Measurements from ENCODE around the gene MRPL58. TPM values are rescaled to one million over a fixed set of nuclear protein-coding genes. Genes with fewer than 3 reads are reported as not detected.
A peak's percentile ranks its signal among the peaks of the same experiment; 100 is the strongest.
"Not testable (repeated sequence)": the region's sequence is repeated elsewhere in the genome, so short reads cannot be mapped to it uniquely, and the experiment has no call there.

MRPL58 gene
- 10 to 100 TPM; 70.8 to 82.5 (median 81.1) TPM for total RNA-seq

GRCh38 chr17:75012346-75013091 is at the start of gene MRPL58:
MRPL58 (plus strand) TSS chr17:75012670; CDS start chr17:75012687, 17 bp downstream.
- peak; percentile 74 for DNase-seq
- H3K4me1 Mint-ChIP-seq (ENCODE audit: low read depth) = peaks cover 36% of the 10 kb centered on the region
- peak within 1 kb of the TSS; percentile 96 for H3K4me3 Mint-ChIP-seq
- ATAC-seq = peak; percentile 97
- no peaks in the 10 kb centered on the region for H3K9me3 Mint-ChIP-seq
- no peaks in the 10 kb centered on the region for H3K27me3 Mint-ChIP-seq (ENCODE audit: low read depth)
- H3K36me3 Mint-ChIP-seq (ENCODE audit: insufficient read depth) = peaks cover 15% of the 10 kb centered on the region

- H3K27me3 Mint-ChIP-seq (ENCODE audit: low read depth) = no peaks in the 10 kb centered on the region
- H3K4me1 Mint-ChIP-seq (ENCODE audit: low read depth) = peaks cover 2% of the 10 kb centered on the region
- H3K4me3 Mint-ChIP-seq = no peak overlapping the region
- no peak for DNase-seq
- H3K36me3 Mint-ChIP-seq (ENCODE audit: insufficient read depth) = no peaks in the 10 kb centered on the region
- ATAC-seq = no peak
- H3K9me3 Mint-ChIP-seq = no peaks in the 10 kb centered on the region
Observed at GRCh38 chr17:74963656-74964055, 48.8 kb upstream of the MRPL58 start.

GRCh38 chr17:74964246-74964761 is 48.2 kb upstream of the MRPL58 start:
- H3K4me3 Mint-ChIP-seq = no peak overlapping the region
- no peaks in the 10 kb centered on the region for H3K27me3 Mint-ChIP-seq (ENCODE audit: low read depth)
- DNase-seq (no peak), ATAC-seq (no peak)
- H3K9me3 Mint-ChIP-seq = no peaks in the 10 kb centered on the region
- peaks cover 2% of the 10 kb centered on the region for H3K4me1 Mint-ChIP-seq (ENCODE audit: low read depth)
- H3K36me3 Mint-ChIP-seq (ENCODE audit: insufficient read depth) = no peaks in the 10 kb centered on the region

GRCh38 chr17:74964988-74965622 is 47.4 kb upstream of the MRPL58 start:
- DNase-seq (no peak), ATAC-seq (no peak)
- no peak overlapping the region for H3K4me3 Mint-ChIP-seq
- H3K9me3 Mint-ChIP-seq = no peaks in the 10 kb centered on the region
- no peaks in the 10 kb centered on the region for H3K27me3 Mint-ChIP-seq (ENCODE audit: low read depth)
- no peaks in the 10 kb centered on the region for H3K36me3 Mint-ChIP-seq (ENCODE audit: insufficient read depth)
- H3K4me1 Mint-ChIP-seq (ENCODE audit: low read depth) = peaks cover 2% of the 10 kb centered on the region

DNA sequence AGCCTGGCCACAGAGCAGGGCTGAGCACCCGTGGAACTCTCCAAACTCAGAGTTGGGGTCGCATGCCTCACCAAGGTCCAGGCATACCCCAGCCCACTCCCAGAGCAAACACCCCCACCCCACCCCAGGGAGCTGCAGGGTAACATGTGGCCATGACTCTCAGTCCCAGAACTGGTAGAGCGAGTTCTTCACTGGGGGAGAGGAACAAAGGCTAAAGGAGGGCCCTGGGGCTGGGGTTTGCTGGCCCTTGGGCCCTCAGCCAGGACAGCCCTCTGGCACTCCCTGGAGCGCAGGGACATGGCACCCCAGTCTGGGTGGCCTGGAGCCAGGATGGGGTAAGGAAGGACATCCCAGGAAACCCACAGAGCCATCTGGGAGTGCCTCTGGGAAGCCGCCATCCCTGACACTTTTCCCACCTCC is 44.1 kb upstream of the MRPL58 start:
- peaks cover 9% of the 10 kb centered on the region for H3K27me3 Mint-ChIP-seq (ENCODE audit: low read depth)

DNA sequence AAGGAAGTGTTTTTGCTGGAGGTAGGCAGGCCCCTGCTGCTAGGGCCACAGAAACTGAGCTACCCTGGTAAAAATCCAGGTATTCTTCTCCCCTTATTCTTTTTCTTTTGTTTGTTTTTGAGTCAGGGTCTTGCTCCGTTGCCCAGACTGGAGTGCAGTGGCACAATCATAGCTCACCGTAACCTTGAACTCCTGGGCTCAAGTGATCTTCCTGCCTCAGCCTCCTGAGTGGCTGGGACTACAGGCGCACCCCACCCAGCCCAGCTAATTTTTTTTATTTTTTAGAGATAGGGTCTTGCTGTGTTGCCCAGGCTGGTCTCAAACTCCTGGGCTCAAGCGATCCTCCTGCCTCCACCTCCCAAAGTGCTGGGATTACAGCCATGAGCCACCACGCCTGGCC is 43.0 kb upstream of the MRPL58 start:
- not testable (repeated sequence) for H3K9me3 Mint-ChIP-seq; H3K4me3 Mint-ChIP-seq; H3K36me3 Mint-ChIP-seq (ENCODE audit: insufficient read depth); ATAC-seq; DNase-seq; H3K4me1 Mint-ChIP-seq (ENCODE audit: low read depth)
- peaks cover 11% of the 10 kb centered on the region for H3K27me3 Mint-ChIP-seq (ENCODE audit: low read depth)

More for the DNA sequence above, 44.1 kb upstream of the MRPL58 start:
- ATAC-seq (no peak), DNase-seq (no peak)
- no peak overlapping the region for H3K4me3 Mint-ChIP-seq
- H3K4me1 Mint-ChIP-seq (ENCODE audit: low read depth) = peaks cover 8% of the 10 kb centered on the region
- H3K9me3 Mint-ChIP-seq = no peaks in the 10 kb centered on the region
- H3K36me3 Mint-ChIP-seq (ENCODE audit: insufficient read depth) = no peaks in the 10 kb centered on the region

DNA sequence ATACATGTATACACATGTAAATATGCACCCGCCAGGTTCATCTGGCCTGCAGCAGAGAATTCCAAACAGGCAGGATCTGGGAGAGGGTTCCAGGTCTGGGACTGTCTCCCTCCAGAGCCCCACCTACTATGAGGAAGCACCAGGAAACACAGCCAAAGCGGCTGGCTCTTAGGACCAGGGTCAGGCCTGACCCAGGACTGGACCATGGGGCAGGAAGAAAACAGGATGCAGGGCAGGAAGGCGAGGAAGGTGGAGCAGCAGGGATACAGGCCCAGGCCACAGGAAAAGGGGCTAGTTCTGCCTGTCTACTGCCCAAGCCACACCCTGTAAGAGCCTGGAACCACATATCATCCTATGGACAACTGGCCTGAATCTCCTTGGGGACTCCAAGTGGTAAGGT is 42.1 kb upstream of the MRPL58 start:
- no peak overlapping the region for H3K4me3 Mint-ChIP-seq
- no peaks in the 10 kb centered on the region for H3K36me3 Mint-ChIP-seq (ENCODE audit: insufficient read depth)
- ATAC-seq = no peak

GRCh38 chr17:74971069-74971841 is 41.2 kb upstream of the MRPL58 start:
- DNase-seq (no peak), ATAC-seq (no peak)
- Mint-ChIP-seq H3K9me3 (no peaks in the 10 kb centered on the region), H3K36me3 (ENCODE audit: insufficient read depth) (no peaks in the 10 kb centered on the region), H3K4me1 (ENCODE audit: low read depth) (peaks cover 8% of the 10 kb centered on the region), H3K27me3 (ENCODE audit: low read depth) (peaks cover 11% of the 10 kb centered on the region), H3K4me3 (peak overlapping the region; percentile 84)

More for the DNA sequence above, 42.1 kb upstream of the MRPL58 start:
- H3K27me3 Mint-ChIP-seq (ENCODE audit: low read depth) = peaks cover 11% of the 10 kb centered on the region
- no peaks in the 10 kb centered on the region for H3K9me3 Mint-ChIP-seq
- DNase-seq = no peak
- H3K4me1 Mint-ChIP-seq (ENCODE audit: low read depth) = peaks cover 8% of the 10 kb centered on the region

DNA sequence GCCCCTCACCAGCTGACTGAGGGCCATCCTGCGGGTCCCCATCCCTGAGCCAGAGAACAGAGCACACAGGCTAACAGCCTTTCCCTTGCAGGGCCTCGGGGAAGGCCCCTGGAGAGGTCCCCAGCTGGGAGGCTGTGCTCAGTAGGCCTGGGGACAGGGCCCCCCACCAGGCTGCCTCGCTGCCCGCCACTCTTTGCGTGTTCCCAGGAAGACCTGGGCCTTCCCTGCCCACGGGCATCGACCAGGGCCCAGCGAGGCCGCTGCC is 40.7 kb upstream of the MRPL58 start:
- DNase-seq = no peak
- no peaks in the 10 kb centered on the region for H3K36me3 Mint-ChIP-seq (ENCODE audit: insufficient read depth)
- ATAC-seq = no peak
- H3K27me3 Mint-ChIP-seq (ENCODE audit: low read depth) = peaks cover 11% of the 10 kb centered on the region
- H3K4me3 Mint-ChIP-seq = peak overlapping the region; percentile 84
- no peaks in the 10 kb centered on the region for H3K9me3 Mint-ChIP-seq
- peaks cover 8% of the 10 kb centered on the region for H3K4me1 Mint-ChIP-seq (ENCODE audit: low read depth)

GRCh38 chr17:74972107-74972972 is 40.1 kb upstream of the MRPL58 start, which contains the start of gene HID1:
HID1 (minus strand) TSS chr17:74972759; CDS start chr17:74972656, 103 bp downstream.
- peak within 1 kb of the TSS; percentile 84 for H3K4me3 Mint-ChIP-seq
- H3K27me3 Mint-ChIP-seq (ENCODE audit: low read depth) = peaks cover 11% of the 10 kb centered on the region
- no peaks in the 10 kb centered on the region for H3K36me3 Mint-ChIP-seq (ENCODE audit: insufficient read depth)
- no peaks in the 10 kb centered on the region for H3K9me3 Mint-ChIP-seq
- DNase-seq = peak; percentile 83
- peak; percentile 91 to 97 for ATAC-seq
- H3K4me1 Mint-ChIP-seq (ENCODE audit: low read depth) = peaks cover 8% of the 10 kb centered on the region

- no peak for ATAC-seq
- Mint-ChIP-seq H3K36me3 (ENCODE audit: insufficient read depth) (no peaks in the 10 kb centered on the region), H3K27me3 (ENCODE audit: low read depth) (peaks cover 11% of the 10 kb centered on the region), H3K4me3 (peak overlapping the region; percentile 84), H3K9me3 (no peaks in the 10 kb centered on the region), H3K4me1 (ENCODE audit: low read depth) (peaks cover 8% of the 10 kb centered on the region)
- no peak for DNase-seq
Observed at GRCh38 chr17:74972973-74973328, 39.5 kb upstream of the MRPL58 start.

DNA sequence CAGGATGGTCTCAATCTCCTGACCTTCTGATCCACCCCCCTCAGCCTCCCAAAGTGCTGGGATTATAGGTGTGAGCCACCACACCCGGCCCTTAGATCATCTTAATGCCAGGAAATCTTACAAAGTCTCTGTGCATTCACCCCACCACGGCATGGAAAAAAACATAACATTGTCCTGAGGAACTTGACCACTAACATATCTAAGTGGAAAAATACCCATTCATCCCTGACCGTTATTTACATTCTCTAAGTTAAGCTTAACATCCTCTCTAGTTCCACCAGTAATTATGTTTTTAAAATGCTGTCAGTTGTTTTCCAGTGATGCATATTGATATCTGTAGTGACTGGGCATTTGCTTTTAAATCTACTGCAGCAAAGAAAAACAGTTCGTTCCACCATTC is 36.5 kb upstream of the MRPL58 start:
- Mint-ChIP-seq H3K9me3 (no peaks in the 10 kb centered on the region), H3K4me1 (ENCODE audit: low read depth) (peaks cover 12% of the 10 kb centered on the region), H3K36me3 (ENCODE audit: insufficient read depth) (no peaks in the 10 kb centered on the region), H3K4me3 (no peak overlapping the region), H3K27me3 (ENCODE audit: low read depth) (peaks cover 13% of the 10 kb centered on the region)
- no peak for ATAC-seq
- DNase-seq = no peak

DNA sequence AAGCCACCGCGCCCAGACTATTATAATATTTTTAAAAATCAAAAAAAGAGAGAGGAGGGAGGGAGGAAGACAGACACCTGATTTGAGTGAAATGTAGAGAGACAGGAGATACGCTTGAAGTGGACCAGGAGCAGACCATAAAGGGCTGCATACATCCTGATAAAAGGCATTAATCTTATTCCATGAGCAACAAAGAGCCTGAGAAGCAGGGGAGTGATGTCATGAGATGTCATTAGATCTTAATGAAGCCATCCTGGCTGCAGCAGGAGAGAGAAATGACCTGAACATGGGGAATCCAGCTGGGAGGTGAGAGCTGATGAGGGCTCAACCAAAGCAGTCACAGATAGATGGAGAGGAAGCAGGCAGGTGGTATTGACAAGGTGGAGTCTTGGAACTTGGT is 34.7 kb upstream of the MRPL58 start:
- no peak for ATAC-seq
- Mint-ChIP-seq H3K4me1 (ENCODE audit: low read depth) (peaks cover 17% of the 10 kb centered on the region), H3K4me3 (no peak overlapping the region), H3K9me3 (no peaks in the 10 kb centered on the region), H3K36me3 (ENCODE audit: insufficient read depth) (no peaks in the 10 kb centered on the region), H3K27me3 (ENCODE audit: low read depth) (peaks cover 9% of the 10 kb centered on the region)
- DNase-seq = no peak

GRCh38 chr17:74978240-74978639 is 34.2 kb upstream of the MRPL58 start:
- ATAC-seq = no peak
- no peak for DNase-seq
- Mint-ChIP-seq H3K4me3 (no peak overlapping the region), H3K4me1 (ENCODE audit: low read depth) (peaks cover 14% of the 10 kb centered on the region), H3K36me3 (ENCODE audit: insufficient read depth) (no peaks in the 10 kb centered on the region), H3K27me3 (ENCODE audit: low read depth) (peaks cover 5% of the 10 kb centered on the region), H3K9me3 (no peaks in the 10 kb centered on the region)

All from activated T-cell treated with anti-CD3 and anti-CD28 coated beads, Interleukin-2, amount 50 U/mL, for 4 hours (primary cell).